ENCODE results near the gene DPAGT1. TPM values are rescaled to one million over a fixed set of nuclear protein-coding genes. Genes with fewer than 3 reads are reported as not detected.

Gene DPAGT1
- total RNA-seq, 4 donors from 2014 or later, result 10.7 to 38.6 (median 33.1) TPM

DNA sequence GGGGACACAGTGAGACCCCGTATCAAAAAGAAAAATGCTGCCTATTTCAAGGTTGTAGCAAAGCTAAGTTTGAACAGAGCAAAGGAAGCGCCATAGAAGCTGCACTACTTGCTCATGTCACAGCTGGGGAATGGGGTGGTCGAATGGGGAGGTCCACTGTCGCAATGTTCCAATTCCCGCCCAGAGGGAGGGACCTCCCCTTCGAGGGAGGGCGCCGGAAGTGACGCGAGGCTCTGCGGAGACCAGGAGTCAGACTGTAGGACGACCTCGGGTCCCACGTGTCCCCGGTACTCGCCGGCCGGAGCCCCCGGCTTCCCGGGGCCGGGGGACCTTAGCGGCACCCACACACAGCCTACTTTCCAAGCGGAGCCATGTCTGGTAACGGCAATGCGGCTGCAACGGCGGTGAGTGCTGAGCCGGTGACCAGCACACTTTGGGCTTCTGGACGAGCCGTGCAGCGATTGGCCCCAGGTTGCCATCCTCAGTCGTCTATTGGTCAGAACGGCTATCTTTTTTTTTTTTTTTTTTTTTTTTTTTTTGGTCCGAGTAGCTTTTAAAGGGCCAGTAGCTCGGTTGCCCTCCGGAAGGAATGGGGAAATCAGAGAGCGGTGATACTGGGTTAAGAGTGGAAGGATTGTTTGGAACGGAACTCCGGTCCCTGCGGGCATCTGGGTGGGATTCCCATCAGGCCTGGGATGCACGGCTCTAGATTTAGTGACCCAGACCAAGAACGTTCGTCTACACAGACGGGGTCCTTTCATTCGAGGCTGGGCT lies 16.8 kb downstream of the DPAGT1 start, which contains the start of gene HMBS:
HMBS (plus strand) TSS at position 219 of the 774 bp plus-strand sequence; CDS start at position 372, 153 bp downstream.
- Histone ChIP-seq H3K9me3 (no peaks in the 10 kb centered on the region), H3K27me3 (no peaks in the 10 kb centered on the region), H3K4me3 (peak within 1 kb of the TSS; percentile 50 to 79 (median 64)), H3K4me1 (peaks cover 0 to 17% (median 5%) of the 10 kb centered on the region in 4 donors), H3K27ac (peak within 1 kb of the TSS; percentile 75 to 92 (median 87)), H3K36me3 (peaks cover 0 to 28% (median 0%) of the 10 kb centered on the region in 3 donors)
- TF ChIP-seq POLR2A (IDR thresholded peaks at IDR 0.05), result peak in 1 of 2 donors; percentile 59
- TF ChIP-seq, protein P1, sequence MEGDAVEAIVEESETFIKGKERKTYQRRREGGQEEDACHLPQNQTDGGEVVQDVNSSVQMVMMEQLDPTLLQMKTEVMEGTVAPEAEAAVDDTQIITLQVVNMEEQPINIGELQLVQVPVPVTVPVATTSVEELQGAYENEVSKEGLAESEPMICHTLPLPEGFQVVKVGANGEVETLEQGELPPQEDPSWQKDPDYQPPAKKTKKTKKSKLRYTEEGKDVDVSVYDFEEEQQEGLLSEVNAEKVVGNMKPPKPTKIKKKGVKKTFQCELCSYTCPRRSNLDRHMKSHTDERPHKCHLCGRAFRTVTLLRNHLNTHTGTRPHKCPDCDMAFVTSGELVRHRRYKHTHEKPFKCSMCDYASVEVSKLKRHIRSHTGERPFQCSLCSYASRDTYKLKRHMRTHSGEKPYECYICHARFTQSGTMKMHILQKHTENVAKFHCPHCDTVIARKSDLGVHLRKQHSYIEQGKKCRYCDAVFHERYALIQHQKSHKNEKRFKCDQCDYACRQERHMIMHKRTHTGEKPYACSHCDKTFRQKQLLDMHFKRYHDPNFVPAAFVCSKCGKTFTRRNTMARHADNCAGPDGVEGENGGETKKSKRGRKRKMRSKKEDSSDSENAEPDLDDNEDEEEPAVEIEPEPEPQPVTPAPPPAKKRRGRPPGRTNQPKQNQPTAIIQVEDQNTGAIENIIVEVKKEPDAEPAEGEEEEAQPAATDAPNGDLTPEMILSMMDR (IDR thresholded peaks at IDR 0.05), result no peak
- DNase-seq, result peak; percentile 94 to 97 (median 97)

DNA sequence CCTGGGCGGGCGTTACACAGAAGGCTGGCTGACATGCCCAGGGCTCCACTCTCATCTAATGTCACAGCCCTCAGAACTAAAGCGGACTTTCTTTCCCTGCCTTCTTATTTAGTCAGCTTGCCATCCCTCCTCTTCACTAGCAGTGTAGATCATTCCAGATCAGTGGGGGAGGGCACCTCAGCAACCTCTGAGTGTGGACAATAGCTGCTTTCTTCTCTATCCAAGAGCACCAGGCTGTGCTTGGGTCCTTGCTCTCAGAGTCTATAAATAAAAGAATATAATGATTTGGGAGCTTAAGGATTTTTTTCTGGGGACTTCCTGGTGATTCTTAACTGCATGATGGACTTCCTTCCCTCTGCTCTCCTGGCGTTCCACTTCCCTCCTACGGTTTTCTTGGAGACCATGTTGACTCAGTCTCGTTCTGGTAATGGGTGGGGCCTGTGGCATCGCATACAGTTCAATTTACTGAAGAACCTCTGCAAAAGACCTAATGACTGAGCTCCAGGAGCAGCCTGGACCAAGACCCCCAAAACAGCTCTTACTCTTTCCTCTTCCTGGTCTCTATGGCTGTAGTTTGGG lies 19.9 kb downstream of the DPAGT1 start:
- TF ChIP-seq, protein P1 (IDR thresholded peaks at IDR 0.05), result no peak
- no peak for TF ChIP-seq POLR2A (IDR thresholded peaks at IDR 0.05)
- Histone ChIP-seq H3K4me3 (no peak overlapping the region), H3K27me3 (no peaks in the 10 kb centered on the region), H3K27ac (no peak overlapping the region), H3K9me3 (no peaks in the 10 kb centered on the region), H3K36me3 (peaks cover 0 to 59% (median 0%) of the 10 kb centered on the region in 3 donors), H3K4me1 (peaks cover 0 to 17% (median 5%) of the 10 kb centered on the region in 4 donors)
- no peak for DNase-seq

DNA sequence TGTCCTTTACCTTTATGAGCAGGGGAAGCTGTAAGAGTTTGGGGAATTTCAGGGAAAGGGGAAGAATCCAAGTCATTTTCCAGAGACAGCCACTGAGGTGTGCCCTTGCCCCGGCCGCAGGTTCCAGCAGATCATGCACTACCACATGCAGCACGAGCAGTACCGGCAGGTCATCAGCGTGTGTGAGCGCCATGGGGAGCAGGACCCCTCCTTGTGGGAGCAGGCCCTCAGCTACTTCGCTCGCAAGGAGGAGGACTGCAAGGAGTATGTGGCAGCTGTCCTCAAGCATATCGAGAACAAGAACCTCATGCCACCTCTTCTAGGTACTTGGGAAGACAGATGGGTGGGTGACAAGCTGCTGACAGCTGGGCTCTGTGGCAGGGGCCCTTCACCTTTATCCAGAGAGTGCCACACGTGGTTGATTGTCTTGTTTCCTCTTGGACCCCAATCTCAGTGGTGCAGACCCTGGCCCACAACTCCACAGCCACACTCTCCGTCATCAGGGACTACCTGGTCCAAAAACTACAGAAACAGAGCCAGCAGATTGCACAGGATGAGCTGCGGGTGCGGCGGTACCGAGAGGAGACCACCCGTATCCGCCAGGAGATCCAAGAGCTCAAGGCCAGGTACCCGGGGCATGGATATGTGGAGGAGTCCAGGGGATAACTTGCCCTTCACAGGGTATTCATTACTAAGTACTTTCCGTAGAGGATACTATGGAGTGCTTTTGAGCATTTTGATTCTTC lies 22.8 kb downstream of the DPAGT1 start:
- Histone ChIP-seq H3K27me3 (no peaks in the 10 kb centered on the region), H3K4me1 (no peaks in the 10 kb centered on the region), H3K36me3 (peaks cover 0 to 88% (median 0%) of the 10 kb centered on the region in 3 donors), H3K4me3 (no peak overlapping the region), H3K9me3 (no peaks in the 10 kb centered on the region), H3K27ac (no peak overlapping the region)
- DNase-seq, result no peak
- TF ChIP-seq, protein P1 (IDR thresholded peaks at IDR 0.05), result no peak
- no peak for TF ChIP-seq POLR2A (IDR thresholded peaks at IDR 0.05)

DNA sequence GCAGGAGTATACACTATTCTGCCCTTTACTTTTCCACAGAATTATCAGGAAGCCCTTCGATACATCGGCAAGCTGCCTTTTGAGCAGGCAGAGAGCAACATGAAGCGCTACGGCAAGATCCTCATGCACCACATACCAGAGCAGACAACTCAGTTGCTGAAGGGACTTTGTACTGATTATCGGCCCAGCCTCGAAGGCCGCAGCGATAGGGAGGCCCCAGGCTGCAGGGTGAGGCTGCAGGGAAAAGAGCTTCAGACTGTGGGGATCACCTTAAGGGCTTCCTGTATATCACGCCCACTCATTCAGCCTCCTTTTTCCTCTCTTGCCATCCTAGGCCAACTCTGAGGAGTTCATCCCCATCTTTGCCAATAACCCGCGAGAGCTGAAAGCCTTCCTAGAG lies 23.8 kb downstream of the DPAGT1 start:
- Histone ChIP-seq H3K27ac (no peak overlapping the region), H3K36me3 (peaks cover 0 to 98% (median 0%) of the 10 kb centered on the region in 3 donors), H3K4me1 (no peaks in the 10 kb centered on the region), H3K27me3 (no peaks in the 10 kb centered on the region), H3K9me3 (no peaks in the 10 kb centered on the region), H3K4me3 (no peak overlapping the region)
- DNase-seq, result peak in 1 of 3 donors; percentile 56
- no peak for TF ChIP-seq POLR2A (IDR thresholded peaks at IDR 0.05)
- TF ChIP-seq, protein P1 (IDR thresholded peaks at IDR 0.05), result no peak
